Measurements from ENCODE around the gene GPN2. TPM values are rescaled to one million over a fixed set of nuclear protein-coding genes. Genes with fewer than 3 reads are reported as not detected.

GPN2 gene
- total RNA-seq, 1 donor from 2014 or later = 14.9 TPM

DNA sequence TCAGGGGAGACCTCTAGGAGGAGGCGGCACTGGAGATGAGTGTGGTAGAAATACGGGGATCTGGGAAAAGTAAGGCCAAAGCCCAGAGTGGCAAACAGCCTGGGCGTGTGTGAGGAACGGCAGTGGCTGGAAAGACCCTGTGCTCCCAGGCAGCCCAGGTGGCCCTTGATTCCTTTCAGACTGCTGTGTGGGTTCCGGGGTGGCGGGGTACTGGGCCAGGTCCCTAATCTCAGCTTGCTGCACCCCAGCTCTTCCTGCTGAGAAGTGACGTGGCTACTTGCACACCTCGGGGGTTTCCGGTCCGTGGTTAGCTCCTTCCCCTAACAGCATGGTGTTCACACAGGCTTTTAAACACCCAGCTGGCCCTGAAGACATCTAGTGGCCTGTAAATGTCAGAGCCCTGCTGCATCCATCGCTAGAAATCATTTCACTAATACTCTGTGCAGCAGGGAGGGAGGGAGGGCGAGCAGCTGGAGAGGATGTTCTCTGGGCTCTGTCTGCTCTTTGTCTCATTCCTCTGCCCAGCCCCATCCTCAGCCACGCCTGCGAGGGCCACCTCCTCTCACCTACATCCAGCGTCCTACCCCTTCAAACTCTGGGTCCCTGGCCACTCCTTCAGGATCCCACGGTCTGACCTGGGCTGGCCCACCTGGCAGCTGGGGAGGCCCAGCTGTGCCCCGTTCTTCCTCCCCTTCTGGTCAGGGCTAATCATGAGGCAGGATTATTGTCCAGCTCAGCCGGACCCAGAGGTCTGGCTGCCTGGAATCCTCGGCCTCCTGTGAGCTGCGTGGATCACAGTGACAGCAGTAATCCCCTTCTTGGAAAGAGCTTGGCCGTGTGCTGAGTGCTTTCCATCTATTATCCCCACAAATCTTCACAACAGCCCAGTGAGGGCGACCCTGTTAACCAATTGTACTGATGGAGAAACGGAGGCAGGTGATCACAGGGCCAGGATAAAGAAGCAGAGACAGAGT lies 56.4 kb downstream of the GPN2 start:
- peak; percentile 30 for DNase-seq
- Histone ChIP-seq H3K36me3 (peaks cover 64% of the 10 kb centered on the region), H3K9me3 (replicated peaks) (no peaks in the 10 kb centered on the region), H3K4me1 (peaks cover 22% of the 10 kb centered on the region), H3K27ac (replicated peaks) (no peak overlapping the region), H3K27me3 (ENCODE audit: low read depth) (no peaks in the 10 kb centered on the region), H3K4me3 (no peak overlapping the region)
- intact Hi-C loops (cut with micrococcal nuclease) = no loop called here
- TF ChIP-seq, protein P1, sequence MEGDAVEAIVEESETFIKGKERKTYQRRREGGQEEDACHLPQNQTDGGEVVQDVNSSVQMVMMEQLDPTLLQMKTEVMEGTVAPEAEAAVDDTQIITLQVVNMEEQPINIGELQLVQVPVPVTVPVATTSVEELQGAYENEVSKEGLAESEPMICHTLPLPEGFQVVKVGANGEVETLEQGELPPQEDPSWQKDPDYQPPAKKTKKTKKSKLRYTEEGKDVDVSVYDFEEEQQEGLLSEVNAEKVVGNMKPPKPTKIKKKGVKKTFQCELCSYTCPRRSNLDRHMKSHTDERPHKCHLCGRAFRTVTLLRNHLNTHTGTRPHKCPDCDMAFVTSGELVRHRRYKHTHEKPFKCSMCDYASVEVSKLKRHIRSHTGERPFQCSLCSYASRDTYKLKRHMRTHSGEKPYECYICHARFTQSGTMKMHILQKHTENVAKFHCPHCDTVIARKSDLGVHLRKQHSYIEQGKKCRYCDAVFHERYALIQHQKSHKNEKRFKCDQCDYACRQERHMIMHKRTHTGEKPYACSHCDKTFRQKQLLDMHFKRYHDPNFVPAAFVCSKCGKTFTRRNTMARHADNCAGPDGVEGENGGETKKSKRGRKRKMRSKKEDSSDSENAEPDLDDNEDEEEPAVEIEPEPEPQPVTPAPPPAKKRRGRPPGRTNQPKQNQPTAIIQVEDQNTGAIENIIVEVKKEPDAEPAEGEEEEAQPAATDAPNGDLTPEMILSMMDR (IDR thresholded peaks at IDR 0.05; ENCODE audit: borderline replicate concordance) = no peak

DNA sequence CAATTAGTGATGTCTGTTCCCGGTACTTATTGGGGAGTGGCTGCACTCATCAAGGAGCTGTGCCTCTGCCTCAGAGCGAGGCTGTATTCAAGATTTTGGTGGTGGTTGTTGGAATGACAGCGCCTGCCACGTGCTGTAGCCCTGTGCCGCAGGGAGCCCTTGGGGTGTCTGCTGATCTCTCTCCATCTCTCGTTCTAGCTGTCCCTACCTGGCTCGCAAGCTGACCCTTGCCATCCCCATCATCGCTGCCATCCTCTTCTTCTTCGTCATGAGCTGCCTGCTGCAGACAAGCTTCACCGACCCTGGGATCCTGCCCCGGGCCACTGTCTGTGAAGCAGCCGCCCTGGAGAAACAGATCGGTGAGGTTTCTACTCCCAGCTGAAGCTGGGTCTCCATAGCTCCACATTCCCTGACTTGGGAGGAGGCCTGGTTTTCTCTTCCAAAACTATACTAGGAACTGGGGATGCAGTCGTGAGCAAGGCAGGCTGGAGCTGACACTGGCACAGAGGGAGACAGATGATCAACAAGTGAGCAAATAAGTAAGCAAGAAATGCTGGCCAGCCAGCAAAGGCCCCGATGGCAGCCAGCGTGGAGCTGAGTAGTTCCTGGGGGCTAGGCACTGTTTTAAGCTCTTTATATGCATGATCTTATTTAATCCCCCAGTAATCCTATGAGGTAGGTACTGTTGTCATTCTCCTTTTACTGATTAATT lies 57.7 kb downstream of the GPN2 start:
- no peak for DNase-seq
- intact Hi-C loops (cut with micrococcal nuclease) = no loop called here
- TF ChIP-seq, protein P1 (IDR thresholded peaks at IDR 0.05; ENCODE audit: borderline replicate concordance) = no peak
- no peak overlapping the region for H3K4me3 ChIP-seq
- H3K27ac ChIP-seq (replicated peaks) = no peak overlapping the region
- H3K27me3 ChIP-seq (ENCODE audit: low read depth) = no peaks in the 10 kb centered on the region
- H3K9me3 ChIP-seq (replicated peaks) = no peaks in the 10 kb centered on the region
- H3K36me3 ChIP-seq = peaks cover 51% of the 10 kb centered on the region
- peaks cover 32% of the 10 kb centered on the region for H3K4me1 ChIP-seq

GRCh38 chr1:26831546-26832248 lies 58.4 kb downstream of the GPN2 start:
- Histone ChIP-seq H3K27me3 (ENCODE audit: low read depth) (no peaks in the 10 kb centered on the region), H3K4me3 (no peak overlapping the region), H3K27ac (replicated peaks) (no peak overlapping the region), H3K36me3 (peaks cover 50% of the 10 kb centered on the region), H3K9me3 (replicated peaks) (no peaks in the 10 kb centered on the region), H3K4me1 (peaks cover 38% of the 10 kb centered on the region)
- no peak for DNase-seq
- intact Hi-C loops (cut with micrococcal nuclease) = no loop called here
- TF ChIP-seq, protein P1 (IDR thresholded peaks at IDR 0.05; ENCODE audit: borderline replicate concordance) = no peak

DNA sequence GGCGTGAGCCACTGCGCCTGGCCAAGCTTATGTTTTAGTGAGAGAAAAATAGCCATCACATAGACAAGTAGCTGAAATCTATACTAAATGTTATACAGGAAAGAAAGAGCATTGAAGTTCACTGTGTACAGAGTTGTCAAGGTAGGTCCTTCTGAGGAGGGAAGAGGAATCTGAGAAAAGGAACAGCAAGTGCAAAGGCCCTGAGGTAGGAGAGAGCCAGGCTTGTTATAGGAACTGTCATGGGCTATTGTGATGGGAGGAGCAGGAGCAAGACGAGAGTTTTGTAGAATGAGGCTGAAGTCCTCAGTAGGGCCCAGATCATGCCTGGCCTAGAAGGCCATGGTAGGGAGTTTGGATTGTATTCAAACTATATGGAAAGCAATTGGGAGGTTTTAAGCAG lies 59.0 kb downstream of the GPN2 start:
- peaks cover 41% of the 10 kb centered on the region for H3K4me1 ChIP-seq
- TF ChIP-seq, protein P1 (IDR thresholded peaks at IDR 0.05; ENCODE audit: borderline replicate concordance) = no peak
- intact Hi-C loops (cut with micrococcal nuclease) = no loop called here

More for the DNA sequence above, 59.0 kb downstream of the GPN2 start:
- Histone ChIP-seq H3K27ac (replicated peaks) (no peak overlapping the region), H3K27me3 (ENCODE audit: low read depth) (no peaks in the 10 kb centered on the region), H3K4me3 (no peak overlapping the region), H3K9me3 (replicated peaks) (no peaks in the 10 kb centered on the region), H3K36me3 (peaks cover 46% of the 10 kb centered on the region)
- no peak for DNase-seq

Data from left ventricle myocardium inferior (tissue), 1 donor.